Choroid plexus epithelial cell (primary cell): ENCODE data around the gene C10orf143.

Experiments used
- DNase-seq: peaks from one replicate; pipeline ENCODE4 v3.0.0-alpha.2; 2010; ENCODE audit warnings: low read depth
- H3K4me3 ChIP-seq: 2 replicates; pipeline ENCODE4 v1.5.1; 2011; ENCODE audit warnings: low read depth, mild to moderate bottlenecking, control low read depth, low read length, moderate library complexity
- TF ChIP-seq, protein P1 (sequence below): conservative IDR thresholded peaks from 2 replicates; pipeline ENCODE4 v1.5.1; 2011; ENCODE audit warnings: low read depth, mild to moderate bottlenecking, control low read depth, inconsistent platforms, low read length, moderate library complexity

The C10orf143 gene

DNA sequence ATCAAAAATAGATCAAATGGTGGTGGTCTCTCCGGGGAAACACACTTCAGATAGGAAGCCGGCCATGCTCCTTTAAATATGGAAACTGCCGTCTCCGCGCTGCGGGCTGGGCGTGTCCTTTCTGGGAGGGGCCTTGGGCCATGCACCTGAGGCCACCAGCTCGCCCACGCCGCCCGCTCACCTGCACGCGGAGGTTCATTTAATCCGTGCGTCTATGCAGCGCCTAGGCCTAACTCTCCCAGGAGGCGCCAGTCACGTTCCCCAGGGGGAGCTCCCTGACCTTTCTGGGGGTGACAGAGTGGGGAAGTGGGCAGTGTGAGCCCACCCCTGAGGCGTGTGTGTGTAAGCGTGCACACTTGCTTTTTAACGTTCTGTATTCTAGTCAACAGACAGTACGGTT, 64.0 kb downstream of the C10orf143 start:
- DNase-seq, result no peak
- H3K4me3 ChIP-seq, result no peak overlapping the region
- TF ChIP-seq, protein P1, sequence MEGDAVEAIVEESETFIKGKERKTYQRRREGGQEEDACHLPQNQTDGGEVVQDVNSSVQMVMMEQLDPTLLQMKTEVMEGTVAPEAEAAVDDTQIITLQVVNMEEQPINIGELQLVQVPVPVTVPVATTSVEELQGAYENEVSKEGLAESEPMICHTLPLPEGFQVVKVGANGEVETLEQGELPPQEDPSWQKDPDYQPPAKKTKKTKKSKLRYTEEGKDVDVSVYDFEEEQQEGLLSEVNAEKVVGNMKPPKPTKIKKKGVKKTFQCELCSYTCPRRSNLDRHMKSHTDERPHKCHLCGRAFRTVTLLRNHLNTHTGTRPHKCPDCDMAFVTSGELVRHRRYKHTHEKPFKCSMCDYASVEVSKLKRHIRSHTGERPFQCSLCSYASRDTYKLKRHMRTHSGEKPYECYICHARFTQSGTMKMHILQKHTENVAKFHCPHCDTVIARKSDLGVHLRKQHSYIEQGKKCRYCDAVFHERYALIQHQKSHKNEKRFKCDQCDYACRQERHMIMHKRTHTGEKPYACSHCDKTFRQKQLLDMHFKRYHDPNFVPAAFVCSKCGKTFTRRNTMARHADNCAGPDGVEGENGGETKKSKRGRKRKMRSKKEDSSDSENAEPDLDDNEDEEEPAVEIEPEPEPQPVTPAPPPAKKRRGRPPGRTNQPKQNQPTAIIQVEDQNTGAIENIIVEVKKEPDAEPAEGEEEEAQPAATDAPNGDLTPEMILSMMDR, result no peak

DNA sequence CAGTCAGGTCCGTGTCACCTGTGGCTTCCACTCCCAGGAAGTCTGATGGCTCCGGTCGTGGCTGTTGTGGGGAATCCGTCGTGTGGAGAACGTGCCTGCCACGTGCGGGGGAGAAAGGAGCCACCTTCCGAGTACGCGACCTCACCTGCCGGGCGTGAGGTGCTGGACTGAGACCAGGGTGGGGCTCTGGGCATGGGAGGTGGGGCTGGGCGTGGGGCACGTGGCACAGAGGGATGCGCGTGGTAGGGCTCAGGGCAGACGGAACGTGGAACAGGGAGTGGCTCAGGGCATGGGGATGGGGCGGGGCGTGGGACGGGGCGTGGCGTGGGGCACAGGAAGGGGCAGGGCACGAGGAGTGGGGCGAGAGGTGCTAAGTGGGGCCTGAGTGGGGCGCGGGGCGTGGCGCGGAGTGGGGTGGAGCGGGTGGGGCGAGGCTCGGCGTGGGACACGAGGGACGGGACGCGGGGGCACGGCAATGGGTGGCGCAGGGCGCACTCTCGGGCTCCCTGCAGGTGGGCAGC, 64.8 kb downstream of the C10orf143 start:
- no peak for DNase-seq
- TF ChIP-seq, protein P1, result no peak
- no peak overlapping the region for H3K4me3 ChIP-seq

DNA sequence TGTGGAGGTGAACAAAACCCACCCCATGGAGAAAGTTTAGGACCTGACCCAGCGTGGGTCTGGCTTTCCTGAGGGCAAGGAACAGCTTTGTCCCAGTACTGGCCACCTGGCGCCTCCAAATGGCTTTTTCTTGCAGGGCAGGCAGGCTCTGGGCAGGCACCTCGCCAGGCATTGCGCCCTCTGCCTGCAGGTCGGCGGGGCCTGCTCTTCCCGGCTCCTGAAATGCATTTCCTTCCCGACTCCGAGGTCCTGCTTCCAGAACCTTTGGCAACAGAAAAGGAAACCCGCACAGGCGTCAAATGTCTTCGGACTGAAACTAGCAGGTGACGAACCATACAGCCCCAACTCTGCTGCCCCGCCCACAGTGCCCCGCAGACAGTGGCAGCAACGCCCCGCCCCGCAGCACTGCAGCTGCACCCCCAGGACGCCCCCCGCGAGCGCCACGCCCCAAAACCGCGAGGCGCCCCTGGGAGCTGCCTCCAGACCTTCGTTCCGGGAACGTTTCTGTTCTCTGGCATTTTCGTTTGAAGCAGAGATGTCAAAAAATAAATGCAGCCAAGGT, 65.5 kb downstream of the C10orf143 start:
- TF ChIP-seq, protein P1, result no peak
- no peak for DNase-seq
- no peak overlapping the region for H3K4me3 ChIP-seq

DNA sequence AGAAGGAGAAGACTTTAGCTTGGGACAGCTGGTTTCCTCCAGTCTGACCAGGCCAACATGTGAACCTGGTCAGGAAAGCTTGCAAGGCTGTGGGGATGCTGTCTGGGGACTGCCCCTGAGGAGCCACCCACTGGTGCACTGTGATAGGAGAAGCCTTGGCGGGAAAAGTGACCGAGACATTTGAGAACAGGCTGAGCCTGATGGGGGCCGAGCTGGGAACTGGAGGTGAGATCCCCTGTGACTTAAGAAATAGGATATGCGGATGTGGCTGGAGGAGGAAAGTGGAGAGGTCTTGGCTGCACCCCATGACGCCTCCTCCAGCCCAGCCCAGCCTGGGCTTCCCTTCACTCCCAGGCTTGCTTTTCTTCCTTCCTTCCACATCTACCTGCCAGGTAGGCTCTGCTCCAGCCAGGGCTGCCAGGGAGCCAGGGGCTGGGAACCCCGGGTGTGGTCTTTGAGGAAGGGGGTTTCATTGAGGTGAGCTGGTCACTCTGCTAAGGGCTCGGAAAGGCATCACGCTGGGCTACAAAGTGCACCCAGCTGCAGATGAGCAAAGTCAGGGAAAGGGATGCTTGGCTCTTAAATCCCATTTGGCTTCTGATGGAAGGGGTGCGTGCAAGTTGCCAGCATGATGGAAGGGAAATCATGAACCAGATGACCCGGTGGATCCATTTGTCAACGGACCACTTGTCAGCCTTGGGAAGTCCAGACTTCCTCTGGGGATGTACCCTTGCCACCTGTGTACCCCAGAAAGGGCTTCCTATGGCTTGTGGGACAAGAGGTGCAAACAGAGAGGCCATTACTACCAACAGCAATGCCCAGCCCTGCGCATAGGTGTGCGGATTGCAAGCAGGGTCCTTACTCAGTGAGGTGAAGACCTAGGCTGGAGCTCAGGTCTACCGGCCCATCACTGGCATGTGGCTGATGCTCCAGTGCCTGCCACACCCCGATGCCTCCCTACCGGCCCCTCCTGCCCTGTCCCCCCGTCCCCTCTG, 66.3 kb downstream of the C10orf143 start:
- no peak for DNase-seq
- TF ChIP-seq, protein P1, result no peak
- H3K4me3 ChIP-seq, result no peak overlapping the region

DNA sequence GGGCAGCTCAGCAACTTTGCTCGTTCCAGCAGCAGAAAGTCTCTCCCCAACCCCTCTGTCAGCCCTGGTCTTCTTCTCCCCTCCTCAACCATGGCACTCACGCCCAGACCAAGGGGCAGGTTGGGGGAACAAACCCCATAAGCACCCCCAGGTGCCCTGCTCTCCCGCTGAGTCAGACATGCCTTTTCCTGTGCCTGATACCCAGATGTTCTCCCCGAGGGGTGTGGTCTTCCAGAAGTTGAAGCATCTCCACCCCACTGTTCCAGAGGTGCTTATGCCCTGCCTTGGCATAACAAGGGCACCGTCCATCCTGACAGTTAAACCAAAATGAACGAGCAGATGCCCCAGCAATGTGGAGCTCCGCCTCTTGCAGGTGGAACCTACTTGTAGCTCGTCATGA, 67.1 kb downstream of the C10orf143 start:
- no peak for DNase-seq
- H3K4me3 ChIP-seq, result no peak overlapping the region
- TF ChIP-seq, protein P1, result no peak

DNA sequence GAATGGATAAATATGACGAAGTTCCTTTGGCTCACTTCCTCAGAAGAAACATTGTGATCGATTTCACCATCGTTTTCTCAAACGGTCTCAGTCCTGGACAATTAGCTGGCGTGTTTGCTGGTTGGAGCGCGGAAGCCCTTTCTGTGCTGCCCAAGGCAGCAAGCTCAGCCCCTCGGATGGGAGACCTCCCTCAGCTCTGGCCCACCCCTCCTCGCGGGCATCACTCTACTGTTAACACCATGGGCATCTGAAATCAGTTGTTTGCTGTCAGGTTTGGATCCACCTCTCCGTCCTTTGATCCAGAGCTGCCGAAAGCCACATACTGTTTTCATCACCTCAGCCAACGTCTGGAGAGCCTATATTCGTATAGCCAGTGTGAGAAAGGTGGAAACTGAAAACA, 68.2 kb downstream of the C10orf143 start:
- TF ChIP-seq, protein P1, result no peak
- H3K4me3 ChIP-seq, result no peak overlapping the region
- no peak for DNase-seq
